GM18511 (cell line): Measurements from ENCODE around the gene KIF1A.

Source experiments
- ATAC-seq: cut with Tn5 transposase; IDR thresholded peaks from one replicate; pipeline ENCODE4 v1.9.1; 2021; ENCODE audit warnings: mild to moderate bottlenecking, moderate library complexity; ENCODE audit not compliant: unreplicated experiment

KIF1A gene

GRCh38 chr2:240799033-240799820 is 20.8 kb downstream of the KIF1A start:
- ATAC-seq, result no peak

GRCh38 chr2:240798327-240798905 is 21.6 kb downstream of the KIF1A start:
- ATAC-seq, result no peak

GRCh38 chr2:240797914-240798313 is 22.1 kb downstream of the KIF1A start:
- no peak for ATAC-seq

- no peak for ATAC-seq
Measured at GRCh38 chr2:240797500-240797895, 22.5 kb downstream of the KIF1A start.

GRCh38 chr2:240796543-240797499 is 23.2 kb downstream of the KIF1A start:
- no peak for ATAC-seq

- ATAC-seq, result no peak
Measured at GRCh38 chr2:240795916-240796510, 24.0 kb downstream of the KIF1A start.

GRCh38 chr2:240795454-240795853 is 24.6 kb downstream of the KIF1A start:
- no peak for ATAC-seq

- ATAC-seq, result no peak
Measured at GRCh38 chr2:240794178-240794721, 25.8 kb downstream of the KIF1A start.

- no peak for ATAC-seq
Measured at GRCh38 chr2:240793313-240794177, 26.5 kb downstream of the KIF1A start.

- no peak for ATAC-seq
Measured at GRCh38 chr2:240792629-240793312, 27.2 kb downstream of the KIF1A start.

- ATAC-seq, result no peak
Measured at GRCh38 chr2:240791821-240792628, 28.0 kb downstream of the KIF1A start.

GRCh38 chr2:240791221-240791800 is 28.7 kb downstream of the KIF1A start:
- no peak for ATAC-seq

- no peak for ATAC-seq
Measured at GRCh38 chr2:240790370-240791220, 29.4 kb downstream of the KIF1A start.

- ATAC-seq, result no peak
Measured at GRCh38 chr2:240789501-240790369, 30.3 kb downstream of the KIF1A start.

- ATAC-seq, result no peak
Measured at GRCh38 chr2:240789051-240789453, 31.0 kb downstream of the KIF1A start.

- ATAC-seq, result no peak
Measured at GRCh38 chr2:240788482-240788881, 31.5 kb downstream of the KIF1A start.
